H4 (cell line): Measurements from ENCODE around the gene PLXNA2. TPM values are rescaled to one million over a fixed set of nuclear protein-coding genes. Genes with fewer than 3 reads are reported as not detected.

Experiments
- DNase-seq: peaks from one replicate; pipeline ENCODE4 v3.0.0-alpha.2; 2015; ENCODE audit warnings: low spot score
- total RNA-seq: library from RNA; depleted of rRNA; stranded (reverse); fragments of >200 nt; shearing (Covaris generic); gene quantifications from 2 replicates; pipeline ENCODE4 v1.2.3, GENCODE V29; 2014

The PLXNA2 gene
- total RNA-seq, 1 experiment from 2014 or later: 0.89 TPM

DNA sequence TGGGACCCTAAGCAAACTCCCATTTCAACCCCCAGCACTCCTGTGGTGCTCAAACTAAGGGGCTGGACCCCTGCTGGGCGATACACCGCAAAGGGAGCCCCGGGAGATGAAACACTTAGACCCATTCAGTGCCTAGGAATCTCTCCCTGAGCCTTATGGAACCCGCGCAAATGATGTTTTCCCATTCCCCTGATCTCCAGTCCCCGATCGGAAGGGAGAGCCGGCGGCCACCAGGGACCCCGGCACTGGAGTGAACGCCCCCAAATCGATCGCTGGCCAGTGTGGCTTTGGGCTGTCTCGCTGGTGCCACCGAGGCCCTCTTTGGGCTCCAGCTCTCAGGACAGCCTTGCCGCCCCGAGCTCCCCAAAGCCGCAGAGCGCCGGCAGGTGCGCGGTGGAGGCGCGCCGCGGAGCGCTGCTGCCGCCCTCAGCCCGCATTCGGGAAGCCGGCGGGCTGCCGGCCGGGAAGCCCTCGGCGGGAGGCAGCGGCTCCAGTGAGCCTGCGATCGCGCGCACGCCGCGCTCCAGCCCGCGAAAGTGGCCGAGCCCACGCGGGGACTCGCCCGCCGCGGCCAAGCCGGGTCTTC, 1.1 kb downstream of the PLXNA2 start:
- DNase-seq: no peak

DNA sequence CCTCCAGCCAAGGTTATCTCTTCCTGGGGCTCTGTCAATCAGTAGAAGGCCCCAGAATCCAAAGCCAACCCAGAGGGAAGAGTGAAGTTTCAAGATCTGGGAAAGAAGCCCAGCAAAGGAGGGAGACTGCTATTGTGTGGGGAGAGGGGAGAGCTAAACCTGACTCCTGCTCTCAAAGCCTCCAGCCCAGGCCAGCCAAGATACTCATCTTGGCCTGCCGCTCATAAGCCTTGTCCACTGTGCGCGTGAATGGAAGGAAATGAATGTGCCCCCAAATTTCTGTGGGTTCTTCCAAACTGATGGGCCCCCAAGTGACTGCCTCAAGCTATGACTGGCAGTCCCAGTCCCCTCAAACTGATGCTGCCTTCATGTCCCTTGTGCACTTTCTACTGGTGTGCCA, 2.0 kb downstream of the PLXNA2 start:
- no peak for DNase-seq

GRCh38 chr1:208241512-208241911, 2.7 kb downstream of the PLXNA2 start:
- no peak for DNase-seq

GRCh38 chr1:208240662-208241355, 3.4 kb downstream of the PLXNA2 start:
- no peak for DNase-seq

- no peak for DNase-seq
Observed at GRCh38 chr1:208239473-208240381, 4.5 kb downstream of the PLXNA2 start.

DNA sequence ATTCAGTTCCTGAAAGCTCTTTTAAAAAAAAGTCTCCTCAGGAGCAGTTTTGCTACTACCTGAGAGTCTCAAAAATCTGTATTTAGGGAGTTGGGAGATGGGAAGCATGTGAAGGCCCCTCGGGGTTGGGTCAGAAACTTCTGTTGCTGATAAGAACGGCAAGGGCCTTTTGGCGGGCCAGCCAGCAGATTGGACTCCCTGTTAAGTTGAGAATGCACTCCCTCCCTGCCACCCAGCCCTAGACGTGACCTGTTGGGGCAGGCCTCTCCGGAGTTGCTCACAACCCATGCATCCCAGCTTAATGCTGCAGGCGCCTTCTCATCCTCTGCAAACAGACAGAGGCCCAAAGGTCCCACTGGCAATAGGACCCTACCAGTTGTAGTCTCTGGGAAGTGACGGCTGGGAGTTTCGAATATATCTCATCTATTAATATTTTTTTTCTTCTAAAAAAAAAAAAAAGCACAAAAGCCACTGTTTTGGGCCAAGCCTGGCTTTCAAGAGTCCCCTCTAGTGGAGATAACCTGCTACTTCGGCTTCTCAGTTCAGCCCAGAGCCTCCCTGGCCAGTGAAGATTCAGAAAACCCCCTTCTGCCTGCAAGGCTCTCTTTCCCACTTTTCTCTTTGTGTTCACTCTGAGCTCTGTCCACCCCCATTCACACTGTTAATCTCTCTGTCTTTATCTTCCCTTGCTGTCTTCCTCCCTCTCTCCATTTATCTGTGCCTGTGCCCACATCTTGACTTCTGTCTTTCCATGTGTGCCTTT, 5.3 kb downstream of the PLXNA2 start:
- DNase-seq: no peak

- DNase-seq: no peak
Observed at GRCh38 chr1:208237241-208237640, 6.9 kb downstream of the PLXNA2 start.

- peak; percentile 54 for DNase-seq
Observed at GRCh38 chr1:208235982-208236761, 8.0 kb downstream of the PLXNA2 start.

GRCh38 chr1:208235356-208235981, 8.7 kb downstream of the PLXNA2 start:
- DNase-seq: no peak

- no peak for DNase-seq
Observed at GRCh38 chr1:208234721-208235120, 9.5 kb downstream of the PLXNA2 start.

DNA sequence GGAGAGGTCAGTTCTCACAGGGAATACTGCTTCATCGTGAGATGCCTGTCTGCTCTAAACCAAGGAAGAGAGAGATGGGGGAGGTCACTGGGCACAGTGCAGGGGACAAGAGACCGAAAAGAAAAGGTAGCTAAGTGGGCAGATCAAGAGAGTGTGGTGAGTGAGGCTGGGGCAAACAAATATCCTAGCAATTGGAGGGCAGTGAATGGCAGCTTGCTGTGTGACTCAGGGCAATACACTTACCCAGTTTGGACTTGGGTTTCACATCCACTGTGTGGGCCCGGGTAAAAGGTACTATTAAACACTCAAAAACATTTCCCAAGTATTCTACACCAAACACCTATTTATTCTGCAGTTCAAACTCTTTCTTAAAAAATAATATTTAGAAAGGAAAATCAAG, 10.2 kb downstream of the PLXNA2 start:
- DNase-seq: no peak

GRCh38 chr1:208233546-208233945, 10.6 kb downstream of the PLXNA2 start:
- DNase-seq: no peak

DNA sequence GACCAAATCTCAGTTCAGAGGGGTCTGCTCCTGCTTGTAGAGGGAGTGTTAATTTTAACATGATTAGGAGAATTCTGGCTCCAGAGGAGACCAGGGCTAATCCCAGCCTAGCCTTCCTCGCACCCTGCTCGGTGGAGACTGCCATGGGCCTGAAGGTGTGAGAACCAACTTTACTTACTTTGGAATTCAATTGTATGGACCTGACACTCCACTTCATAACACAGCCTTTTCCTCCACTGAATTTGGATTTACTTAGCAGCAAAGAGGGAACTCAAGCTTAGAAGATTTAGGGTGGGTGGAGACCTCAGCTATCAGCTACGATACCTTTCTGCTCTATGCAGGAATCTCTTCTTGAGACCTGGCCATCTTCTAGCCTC, 11.5 kb downstream of the PLXNA2 start:
- DNase-seq: no peak

DNA sequence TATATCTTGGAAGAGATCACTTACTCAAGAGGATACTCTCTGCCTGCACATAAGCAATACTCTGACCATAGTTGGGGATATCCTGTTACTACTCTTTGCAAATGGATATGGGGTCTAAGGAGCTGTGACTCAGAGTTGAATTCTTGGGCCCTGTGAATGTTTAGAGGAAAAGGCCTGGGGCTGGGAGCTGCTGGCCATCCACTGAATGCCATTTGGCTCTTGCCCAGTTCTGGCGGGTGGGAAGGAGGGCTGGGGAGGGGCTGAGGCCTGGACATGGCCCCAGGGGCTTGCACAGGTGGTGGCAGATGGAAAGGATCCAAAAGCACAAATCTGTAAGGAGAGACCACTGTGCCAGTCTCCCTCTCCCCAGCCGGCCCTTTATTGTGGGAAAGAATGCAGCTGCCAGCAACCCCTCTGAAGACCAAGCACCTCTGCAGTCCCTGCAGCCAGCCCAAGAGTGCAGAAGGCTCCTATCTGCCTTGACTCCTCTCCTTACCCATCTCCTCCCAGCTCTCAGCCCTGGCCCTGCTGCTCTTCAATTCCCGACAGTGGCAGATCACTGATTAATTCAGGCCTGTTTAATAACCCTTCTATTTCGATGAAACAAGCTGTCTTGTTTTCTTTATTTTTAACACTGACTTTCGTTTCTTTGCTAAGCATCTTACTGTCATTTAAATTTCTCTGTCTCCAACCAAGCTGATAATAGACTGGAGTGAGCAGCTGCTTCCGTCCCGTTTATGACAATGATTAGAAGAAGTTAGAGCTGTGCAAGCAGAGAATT, 12.1 kb downstream of the PLXNA2 start:
- peak; percentile 68 for DNase-seq

DNA sequence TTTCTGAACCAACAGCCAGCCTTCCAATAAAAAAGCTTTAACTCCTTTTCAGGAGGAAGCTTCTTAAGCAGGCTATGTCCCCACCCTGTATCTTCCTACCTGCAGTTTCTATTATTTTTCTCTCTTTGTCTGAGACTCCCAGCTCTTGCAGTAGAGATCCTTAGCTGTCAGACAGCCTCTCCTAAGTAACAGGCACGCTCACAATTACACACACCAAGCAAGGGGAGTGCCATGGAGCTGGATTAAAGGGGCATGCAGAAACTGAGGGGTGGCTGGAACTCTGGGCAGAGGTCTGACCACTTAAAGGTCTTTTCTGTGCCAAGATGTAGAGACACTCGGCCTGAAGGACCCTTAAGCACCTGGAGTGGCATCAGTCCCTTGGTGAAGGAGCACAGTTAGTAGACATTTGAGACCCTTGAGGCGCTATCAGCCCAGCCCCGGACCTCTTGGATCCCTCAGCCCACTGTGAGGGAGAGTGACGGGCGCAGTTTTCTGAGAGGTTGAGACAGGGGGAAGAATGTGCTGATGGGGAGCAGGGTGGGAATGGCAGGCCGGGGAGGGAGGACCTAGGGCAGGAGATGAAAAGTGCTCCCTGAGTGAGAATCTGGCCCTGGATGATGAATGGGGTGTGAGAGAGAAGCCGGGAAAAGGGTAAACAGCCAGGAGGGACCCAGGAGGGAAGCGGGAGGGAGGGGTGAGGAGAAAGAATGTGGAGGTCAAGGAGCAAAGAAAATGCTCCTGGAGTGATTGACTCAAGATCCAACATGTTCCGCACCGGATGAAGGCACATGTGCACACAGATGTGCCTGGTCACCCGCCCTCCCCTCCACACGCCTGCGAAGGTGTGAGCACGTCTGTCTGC, 13.3 kb downstream of the PLXNA2 start:
- no peak for DNase-seq

- DNase-seq: no peak
Observed at GRCh38 chr1:208228550-208228949, 15.6 kb downstream of the PLXNA2 start.

DNA sequence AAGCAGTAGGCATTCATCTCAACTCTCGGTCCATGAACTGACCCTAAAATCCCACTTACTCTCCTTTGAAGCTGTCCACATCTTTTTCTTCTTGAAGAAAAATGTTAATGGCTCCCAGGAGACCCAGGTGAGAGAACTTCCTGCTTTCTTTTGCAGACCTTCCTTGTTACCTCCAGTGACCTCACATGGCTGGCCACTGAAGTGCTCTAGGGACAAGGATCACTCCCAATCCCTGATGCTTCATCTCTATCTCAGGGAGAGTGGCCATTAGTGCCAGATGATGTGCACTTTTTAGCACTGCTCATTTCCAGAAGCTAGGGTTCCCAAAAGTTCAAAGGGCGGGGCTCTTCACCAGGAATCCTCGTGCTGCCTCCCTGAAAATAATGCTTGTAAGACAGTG, 16.2 kb downstream of the PLXNA2 start:
- no peak for DNase-seq

DNA sequence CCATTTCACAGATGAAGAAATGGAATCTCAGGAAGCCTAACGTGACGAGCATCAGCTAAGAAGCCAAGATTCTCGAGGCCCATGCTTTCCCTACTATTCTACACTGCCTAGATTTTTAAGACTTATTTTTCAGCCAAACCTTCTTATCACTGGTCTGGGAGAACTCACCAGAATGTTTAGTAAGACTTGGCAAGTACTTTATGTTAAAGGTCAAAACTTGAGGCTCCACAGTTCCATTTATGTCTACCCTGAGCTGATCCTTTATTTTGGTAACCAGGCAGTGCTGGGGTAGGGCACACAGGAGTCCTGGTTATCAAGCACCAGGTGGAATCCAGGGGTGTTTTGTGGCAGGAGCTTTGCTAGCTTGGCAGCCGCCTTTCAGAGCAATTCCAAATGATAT, 16.8 kb downstream of the PLXNA2 start:
- DNase-seq: no peak
